Measurements from ENCODE around the gene FOLR1. TPM values are rescaled to one million over a fixed set of nuclear protein-coding genes. Genes with fewer than 3 reads are reported as not detected.

The FOLR1 gene
- total RNA-seq, 1 donor from 2014 or later: 2.7 TPM

GRCh38 chr11:72244060-72244360 is 52.1 kb downstream of the FOLR1 start, which contains the start of gene PHOX2A:
PHOX2A (minus strand) TSS chr11:72244176; CDS start chr11:72244004, 172 bp downstream.
- DNase-seq (ENCODE audit: extremely low spot score, unreplicated experiment): peak; percentile 70
- peaks cover 6% of the 10 kb centered on the region for H3K9me3 Mint-ChIP-seq
- peak within 1 kb of the TSS; percentile 78 for H3K4me3 Mint-ChIP-seq
- H3K27ac Mint-ChIP-seq: peak within 1 kb of the TSS; percentile 32
- peaks cover 19% of the 10 kb centered on the region for H3K4me1 Mint-ChIP-seq (ENCODE audit: unreplicated experiment)
- H3K27me3 Mint-ChIP-seq: peaks cover 46% of the 10 kb centered on the region
- no peak for TF ChIP-seq CTCF (conservative IDR thresholded peaks at IDR 0.05)
- peaks cover 10% of the 10 kb centered on the region for H3K36me3 Mint-ChIP-seq

- H3K4me1 Mint-ChIP-seq (ENCODE audit: unreplicated experiment): peaks cover 15% of the 10 kb centered on the region
- no peak overlapping the region for H3K27ac Mint-ChIP-seq
- H3K9me3 Mint-ChIP-seq: peaks cover 6% of the 10 kb centered on the region
- H3K27me3 Mint-ChIP-seq: peaks cover 43% of the 10 kb centered on the region
- H3K36me3 Mint-ChIP-seq: peaks cover 10% of the 10 kb centered on the region
- no peak for TF ChIP-seq CTCF (conservative IDR thresholded peaks at IDR 0.05)
- DNase-seq (ENCODE audit: extremely low spot score, unreplicated experiment): peak; percentile 69
- peak overlapping the region; percentile 78 for H3K4me3 Mint-ChIP-seq
These were observed 52.7 kb downstream of the FOLR1 start for GRCh38 chr11:72244361-72245262.

- peaks cover 8% of the 10 kb centered on the region for H3K36me3 Mint-ChIP-seq
- no peak overlapping the region for H3K4me3 Mint-ChIP-seq
- H3K4me1 Mint-ChIP-seq (ENCODE audit: unreplicated experiment): peaks cover 13% of the 10 kb centered on the region
- DNase-seq (ENCODE audit: extremely low spot score, unreplicated experiment): no peak
- no peak for TF ChIP-seq CTCF (conservative IDR thresholded peaks at IDR 0.05)
- peaks cover 46% of the 10 kb centered on the region for H3K27me3 Mint-ChIP-seq
- no peak overlapping the region for H3K27ac Mint-ChIP-seq
- peaks cover 6% of the 10 kb centered on the region for H3K9me3 Mint-ChIP-seq
These were observed 53.4 kb downstream of the FOLR1 start for GRCh38 chr11:72245263-72245816.

Other genes with a start within 250 kb of the FOLR1 start
- 10.6 and 15.7 TPM in 2 replicates for gene IL18BP, start 193.2 kb upstream of the FOLR1 start, total RNA-seq (ENCODE audit: low replicate concordance)
- 183 and 225 TPM in 2 replicates for gene NUMA1, start 111.6 kb upstream of the FOLR1 start, total RNA-seq (ENCODE audit: low replicate concordance)
- 7.9 and 14.7 TPM in 2 replicates for gene LRRC51, start 111.3 kb upstream of the FOLR1 start, total RNA-seq (ENCODE audit: low replicate concordance)
- gene LAMTOR1, start 88.8 kb upstream of the FOLR1 start, total RNA-seq (ENCODE audit: low replicate concordance): 73.0 and 93.8 TPM in 2 replicates
- not detected in 2 replicates for gene TOMT, start 86.2 kb upstream of the FOLR1 start, total RNA-seq (ENCODE audit: low replicate concordance)
- 45.5 and 47.9 TPM in 2 replicates for gene ANAPC15, start 79.4 kb upstream of the FOLR1 start, total RNA-seq (ENCODE audit: low replicate concordance)
- not detected in 2 replicates for gene FOLR3, start 56.4 kb upstream of the FOLR1 start, total RNA-seq (ENCODE audit: low replicate concordance)
- gene FOLR2, start 24.7 kb downstream of the FOLR1 start, total RNA-seq (ENCODE audit: low replicate concordance): not detected in 2 replicates
- 179 and 231 TPM in 2 replicates for gene INPPL1, start 32.6 kb downstream of the FOLR1 start, total RNA-seq (ENCODE audit: low replicate concordance)
- gene PHOX2A, start 52.0 kb downstream of the FOLR1 start, total RNA-seq (ENCODE audit: low replicate concordance): 2.8 and 3.0 TPM in 2 replicates
- 17.1 and 19.8 TPM in 2 replicates for gene CLPB, start 242.4 kb downstream of the FOLR1 start, total RNA-seq (ENCODE audit: low replicate concordance)

All from type B pancreatic cell (in vitro differentiated cells).